GM21576 (cell line): ENCODE results near the gene ARCN1.
"Not testable (repeated sequence)": the region's sequence is repeated elsewhere in the genome, so short reads cannot be mapped to it uniquely, and the experiment has no call there.

ENCODE experiments used
- ATAC-seq: cut with Tn5 transposase; IDR thresholded peaks from one replicate; pipeline ENCODE4 v1.9.1; 2021; ENCODE audit warnings: mild to moderate bottlenecking, moderate library complexity; ENCODE audit not compliant: unreplicated experiment

The ARCN1 gene

DNA sequence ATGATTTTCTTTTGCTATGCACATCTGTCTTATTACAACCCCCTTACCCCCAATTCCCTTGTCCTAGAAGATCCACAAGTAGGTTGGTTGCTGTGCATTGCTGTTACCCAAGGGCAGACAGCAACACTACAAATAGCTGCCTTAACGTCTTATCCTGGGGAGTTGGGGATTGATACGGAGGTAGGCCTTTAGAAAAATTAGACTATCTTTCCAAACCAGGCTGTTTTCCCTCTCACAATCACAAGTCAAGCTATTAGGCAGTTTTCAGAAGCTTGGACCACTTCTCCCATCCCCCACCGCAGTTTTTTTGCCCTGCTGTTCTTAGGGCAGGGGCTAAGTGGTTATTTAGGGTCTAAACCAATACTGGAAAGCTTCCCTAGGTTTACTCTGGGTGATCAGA lies 32.4 kb downstream of the ARCN1 start:
- no peak for ATAC-seq

DNA sequence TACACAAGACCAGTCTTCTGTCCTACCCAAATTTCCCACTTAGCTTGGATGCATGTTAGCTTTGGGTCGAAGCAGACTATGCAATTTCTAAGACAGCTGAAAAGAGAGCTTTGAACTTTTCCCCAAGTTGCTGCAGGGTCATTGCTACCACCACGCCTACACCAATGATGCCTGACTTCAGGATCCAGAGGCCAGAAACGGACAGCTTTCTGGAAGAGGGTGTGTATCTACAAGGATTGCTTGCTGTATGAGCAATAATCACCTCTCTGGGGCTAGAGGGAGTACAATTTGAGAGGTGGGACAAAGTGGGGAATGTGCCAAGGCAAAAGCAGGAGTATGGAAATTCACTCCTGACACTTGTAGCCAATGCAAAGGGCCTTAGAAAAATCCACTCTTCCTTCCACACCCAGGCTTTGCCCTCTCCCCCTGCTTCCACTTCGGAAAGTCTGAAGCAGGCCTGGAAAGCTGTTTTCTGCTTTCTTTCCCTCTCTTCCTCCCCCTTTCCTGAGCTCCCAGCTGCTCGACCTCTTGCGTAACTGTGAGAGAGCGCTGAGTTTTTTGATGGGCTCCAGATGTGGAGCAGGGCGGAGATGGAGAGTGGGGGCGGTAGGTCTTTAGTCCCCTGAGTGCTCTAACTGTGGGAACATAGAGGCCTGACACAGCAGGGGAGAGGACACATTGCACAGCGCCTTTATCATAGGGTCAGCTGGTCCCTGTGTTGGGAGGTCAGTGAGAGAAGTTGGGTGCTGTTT lies 33.1 kb downstream of the ARCN1 start:
- ATAC-seq, result no peak

DNA sequence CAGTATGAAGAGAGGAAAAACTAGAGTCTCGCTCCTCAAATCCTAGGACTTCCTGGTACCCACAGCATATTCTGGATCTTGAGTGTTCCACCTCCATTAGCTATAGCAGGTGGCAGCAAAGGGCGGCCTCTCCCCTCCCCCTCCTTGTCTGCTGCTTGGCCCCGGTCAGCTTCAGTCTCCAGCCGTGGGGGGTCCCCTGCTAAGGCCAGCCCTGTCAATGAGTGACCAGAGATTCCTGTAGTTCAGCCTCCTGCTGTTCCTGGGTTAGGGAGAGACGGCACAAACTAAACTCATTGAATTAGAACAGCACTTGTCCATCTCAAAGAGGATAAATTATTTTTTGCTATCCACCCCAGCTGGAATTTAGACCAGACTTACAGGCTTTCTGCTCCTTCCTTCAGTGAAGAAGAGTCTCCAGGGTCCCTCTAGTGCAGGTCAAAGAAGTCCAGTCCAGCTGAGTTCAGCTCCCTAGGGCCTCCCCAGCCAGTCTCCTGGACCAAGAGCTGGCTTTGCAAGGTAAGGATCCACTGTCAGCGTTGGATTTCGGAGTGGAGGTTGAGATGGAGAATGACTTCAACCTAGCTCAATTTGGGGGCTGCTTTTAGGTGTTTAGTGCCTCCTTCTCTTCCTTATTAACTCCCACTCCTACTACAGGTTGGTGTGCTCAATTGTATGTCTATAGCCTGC lies 34.1 kb downstream of the ARCN1 start:
- ATAC-seq, result no peak

- ATAC-seq, result no peak
Observed at GRCh38 chr11:118606844-118607228, 34.6 kb downstream of the ARCN1 start.

GRCh38 chr11:118607401-118608359 lies 35.5 kb downstream of the ARCN1 start, which contains the start of gene PHLDB1:
Gene PHLDB1 (plus strand): TSS chr11:118607615. CDS start chr11:118613837, 6,222 bp downstream.
- ATAC-seq, result no peak

GRCh38 chr11:118608360-118609227 lies 36.4 kb downstream of the ARCN1 start:
- ATAC-seq, result no peak

- ATAC-seq, result no peak
Observed at GRCh38 chr11:118609380-118610224, 37.4 kb downstream of the ARCN1 start.

DNA sequence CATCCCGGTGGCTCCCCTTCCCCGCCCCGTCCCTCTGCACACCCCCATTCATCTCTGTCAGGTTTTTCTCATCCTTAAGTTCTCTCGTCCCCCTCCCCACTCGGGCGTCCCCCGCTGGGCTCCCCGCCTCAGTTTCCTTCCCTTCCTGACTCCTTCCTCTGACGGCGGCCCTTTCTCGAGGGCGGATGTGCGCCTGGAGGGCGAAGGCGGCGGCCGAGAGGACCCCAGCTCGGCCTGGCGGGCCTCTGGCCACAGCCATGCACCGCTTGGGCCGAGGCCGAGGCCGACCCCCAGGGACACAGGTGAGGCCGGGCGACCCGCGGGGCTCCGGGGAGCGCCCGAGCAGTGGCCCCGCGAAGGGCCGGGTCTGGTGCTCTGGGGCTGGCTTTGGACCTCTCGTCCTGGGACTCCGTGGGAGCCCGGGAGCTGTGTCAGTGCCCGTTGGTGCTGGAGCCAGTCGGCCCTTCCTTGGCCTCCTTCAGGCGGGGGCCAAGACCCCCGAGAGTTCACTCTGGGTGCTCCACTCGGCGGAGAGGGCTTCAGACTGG lies 38.1 kb downstream of the ARCN1 start:
- ATAC-seq, result no peak

DNA sequence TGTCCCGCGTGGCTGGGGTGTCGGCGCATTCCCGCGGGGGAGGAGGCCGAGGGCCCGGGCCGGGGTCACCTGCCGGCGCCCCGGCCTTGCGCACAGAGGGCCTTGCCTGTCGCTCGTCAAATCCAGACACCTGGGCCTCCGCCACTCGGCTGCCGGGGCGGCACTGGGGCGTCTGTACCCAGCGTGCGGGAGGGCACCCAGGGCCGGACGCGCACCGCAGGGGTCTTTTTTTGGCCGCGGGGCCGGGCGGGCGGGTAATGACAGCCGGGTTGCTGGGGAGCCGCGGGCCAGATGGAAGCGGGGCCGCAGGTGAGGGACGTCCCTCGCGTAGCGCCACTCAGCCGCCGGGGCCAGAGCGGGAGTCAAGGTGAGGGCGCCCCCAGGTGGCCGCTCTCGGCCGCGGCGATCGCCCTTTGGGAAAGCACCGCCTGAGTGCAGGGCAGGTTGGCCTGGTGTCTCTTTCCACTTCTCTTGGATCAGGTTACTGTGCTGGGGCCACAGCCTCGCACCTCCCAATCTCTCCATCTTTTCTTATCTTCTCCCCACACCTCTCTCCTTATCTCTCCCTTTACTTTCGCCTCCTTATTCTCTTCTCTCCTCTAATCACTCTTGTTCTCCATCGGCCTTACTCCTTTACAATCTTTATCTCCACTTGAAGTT lies 38.7 kb downstream of the ARCN1 start:
- ATAC-seq, result no peak

GRCh38 chr11:118611433-118611795 lies 39.2 kb downstream of the ARCN1 start:
- ATAC-seq, result not testable (repeated sequence)

DNA sequence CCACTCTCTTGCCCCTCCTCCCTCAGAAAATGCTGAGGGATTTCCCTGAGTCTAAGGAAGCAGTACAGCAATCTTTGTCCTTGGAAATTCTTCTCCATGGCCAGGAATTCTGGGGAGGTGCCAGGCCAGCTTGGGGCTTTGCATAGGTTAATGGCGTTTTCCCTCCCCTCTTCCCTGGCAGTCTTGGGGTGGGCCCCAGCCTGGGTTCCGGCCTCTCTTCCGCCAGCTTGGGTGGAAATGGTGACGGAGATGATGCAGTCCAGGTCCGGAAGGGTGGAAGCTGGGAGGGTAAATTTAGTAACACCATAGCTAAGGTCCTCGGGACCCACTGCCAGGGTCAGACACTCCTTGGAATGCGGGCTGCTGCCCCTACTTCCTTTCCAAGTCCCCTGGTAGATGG lies 40.2 kb downstream of the ARCN1 start:
- no peak for ATAC-seq

- no peak for ATAC-seq
Observed at GRCh38 chr11:118614511-118614910, 42.3 kb downstream of the ARCN1 start.

DNA sequence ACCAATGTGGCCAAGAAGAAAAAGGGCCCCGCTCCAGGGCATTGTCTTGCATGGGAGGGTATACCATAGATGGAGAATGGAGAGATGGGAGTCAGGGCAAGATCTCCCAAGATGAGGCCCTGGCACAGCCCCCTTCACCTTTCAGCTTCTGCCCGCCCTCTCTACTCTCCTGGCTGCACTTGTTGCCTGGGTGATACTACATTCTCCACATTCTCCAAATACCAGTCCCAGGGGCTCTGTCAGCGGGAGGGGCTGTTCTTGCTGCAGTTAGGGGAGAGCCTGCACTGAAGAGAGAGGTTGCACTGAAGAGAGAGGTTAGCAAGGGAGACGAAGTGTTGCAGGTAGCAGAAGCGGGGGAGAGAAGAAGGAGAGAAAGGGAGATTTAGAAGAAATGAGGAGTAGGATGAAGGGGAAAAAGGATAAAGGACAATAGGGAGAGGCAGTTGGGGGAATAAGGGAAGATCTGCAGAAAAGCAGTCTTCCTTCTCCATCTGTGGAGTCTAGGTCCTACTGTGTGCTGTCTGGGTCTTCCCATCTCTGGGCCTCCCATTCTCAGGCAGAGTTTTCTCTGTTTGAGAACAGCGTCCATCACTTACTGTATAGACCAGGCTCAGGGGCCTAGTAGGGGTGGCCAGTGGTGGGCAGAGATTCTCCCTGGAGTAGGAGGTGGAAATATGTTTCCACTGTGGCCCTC lies 43.2 kb downstream of the ARCN1 start:
- no peak for ATAC-seq

DNA sequence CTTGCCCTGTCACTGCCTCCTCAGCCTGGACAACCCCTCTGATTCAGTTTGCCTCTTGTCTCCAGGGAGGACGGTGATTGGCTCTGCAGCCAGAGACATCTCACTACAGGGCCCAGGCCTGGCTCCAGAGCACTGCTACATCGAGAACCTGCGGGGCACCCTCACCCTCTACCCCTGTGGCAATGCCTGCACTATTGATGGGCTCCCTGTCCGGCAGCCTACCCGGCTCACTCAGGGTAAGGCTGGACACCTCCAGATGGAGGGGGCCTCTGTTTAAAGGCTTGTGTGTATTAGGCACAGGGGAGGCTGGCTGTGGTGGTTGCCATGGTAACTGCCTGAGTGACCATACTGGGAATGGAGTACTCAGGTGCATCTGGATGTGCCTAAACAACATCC lies 43.8 kb downstream of the ARCN1 start:
- ATAC-seq, result no peak

DNA sequence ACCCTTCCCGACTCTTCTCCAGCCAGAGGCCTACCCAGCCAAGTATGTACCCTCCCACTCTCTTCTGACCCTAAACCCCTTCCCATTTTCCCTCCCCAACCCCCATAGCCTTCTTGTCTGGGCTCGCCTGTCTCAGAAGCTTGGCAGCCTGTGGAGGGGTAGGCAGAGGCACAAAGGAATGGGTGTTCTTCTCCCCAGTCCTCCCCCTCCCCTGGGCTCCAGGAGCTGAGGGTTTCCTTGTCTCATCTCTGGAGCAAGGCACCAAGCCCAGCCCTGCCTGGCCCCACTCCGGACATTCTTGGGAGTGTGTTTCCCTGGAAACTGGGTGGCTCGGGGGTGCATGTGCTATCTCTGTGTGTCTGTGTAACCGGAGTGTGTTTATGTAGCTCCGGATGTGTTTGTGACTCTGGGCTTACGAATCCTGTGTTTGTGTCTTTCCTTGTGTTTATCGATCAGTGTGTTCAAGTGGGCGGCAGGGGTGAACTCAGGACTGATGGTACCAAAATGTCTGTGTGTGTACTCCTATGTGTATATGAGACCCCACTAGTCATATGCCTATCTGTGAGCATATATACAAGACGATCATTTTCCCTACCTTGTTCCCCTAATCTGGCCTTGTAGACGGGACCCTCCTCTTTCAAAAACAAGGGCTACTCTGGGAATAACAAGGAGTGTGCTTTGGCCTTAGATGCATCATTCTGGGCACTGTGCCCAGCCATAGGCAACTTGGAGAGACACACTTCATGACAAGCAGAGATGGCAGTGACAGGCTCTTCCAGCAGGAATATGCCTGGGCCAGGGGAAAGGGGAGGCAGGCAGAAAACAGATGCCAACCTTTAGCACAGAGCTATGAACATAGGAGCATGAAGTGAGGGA lies 46.1 kb downstream of the ARCN1 start:
- no peak for ATAC-seq

DNA sequence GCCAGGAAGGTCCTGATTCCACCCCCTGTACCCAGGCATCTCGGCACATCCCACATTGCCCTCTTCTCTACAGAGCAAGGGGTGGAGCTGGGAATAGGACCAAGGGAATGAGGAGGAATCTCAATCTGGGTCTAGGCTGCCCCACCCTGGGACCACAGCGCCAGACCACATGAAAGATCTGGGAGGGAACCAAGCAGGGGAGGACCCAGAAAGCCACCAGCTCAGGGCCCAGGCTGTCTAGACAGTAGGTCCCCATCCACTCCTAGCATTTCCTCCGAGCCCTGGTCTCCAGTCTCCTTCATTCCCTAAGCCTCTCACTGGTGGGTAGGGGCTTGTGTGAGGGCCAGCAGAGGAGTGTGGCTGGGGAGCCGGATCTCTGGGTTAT lies 46.8 kb downstream of the ARCN1 start:
- ATAC-seq, result no peak
